ENCODE measurements around the gene FRMD5.

- TF ChIP-seq, protein P1, sequence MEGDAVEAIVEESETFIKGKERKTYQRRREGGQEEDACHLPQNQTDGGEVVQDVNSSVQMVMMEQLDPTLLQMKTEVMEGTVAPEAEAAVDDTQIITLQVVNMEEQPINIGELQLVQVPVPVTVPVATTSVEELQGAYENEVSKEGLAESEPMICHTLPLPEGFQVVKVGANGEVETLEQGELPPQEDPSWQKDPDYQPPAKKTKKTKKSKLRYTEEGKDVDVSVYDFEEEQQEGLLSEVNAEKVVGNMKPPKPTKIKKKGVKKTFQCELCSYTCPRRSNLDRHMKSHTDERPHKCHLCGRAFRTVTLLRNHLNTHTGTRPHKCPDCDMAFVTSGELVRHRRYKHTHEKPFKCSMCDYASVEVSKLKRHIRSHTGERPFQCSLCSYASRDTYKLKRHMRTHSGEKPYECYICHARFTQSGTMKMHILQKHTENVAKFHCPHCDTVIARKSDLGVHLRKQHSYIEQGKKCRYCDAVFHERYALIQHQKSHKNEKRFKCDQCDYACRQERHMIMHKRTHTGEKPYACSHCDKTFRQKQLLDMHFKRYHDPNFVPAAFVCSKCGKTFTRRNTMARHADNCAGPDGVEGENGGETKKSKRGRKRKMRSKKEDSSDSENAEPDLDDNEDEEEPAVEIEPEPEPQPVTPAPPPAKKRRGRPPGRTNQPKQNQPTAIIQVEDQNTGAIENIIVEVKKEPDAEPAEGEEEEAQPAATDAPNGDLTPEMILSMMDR (IDR thresholded peaks at IDR 0.05; ENCODE audit: insufficient read depth, low read length, poor library complexity, severe bottlenecking): no peak
- no peak for TF ChIP-seq EZH2phosphoT487 (conservative IDR thresholded peaks at IDR 0.05; ENCODE audit: low read length)
Observed at GRCh38 chr15:43932907-43933306, 262.2 kb downstream of the FRMD5 start.
